ENCODE measurements around the gene MYL12A. TPM values are rescaled to one million over a fixed set of nuclear protein-coding genes. Genes with fewer than 3 reads are reported as not detected.

Gene MYL12A
- total RNA-seq, 1 experiment from 2014 or later, result 314 TPM

DNA sequence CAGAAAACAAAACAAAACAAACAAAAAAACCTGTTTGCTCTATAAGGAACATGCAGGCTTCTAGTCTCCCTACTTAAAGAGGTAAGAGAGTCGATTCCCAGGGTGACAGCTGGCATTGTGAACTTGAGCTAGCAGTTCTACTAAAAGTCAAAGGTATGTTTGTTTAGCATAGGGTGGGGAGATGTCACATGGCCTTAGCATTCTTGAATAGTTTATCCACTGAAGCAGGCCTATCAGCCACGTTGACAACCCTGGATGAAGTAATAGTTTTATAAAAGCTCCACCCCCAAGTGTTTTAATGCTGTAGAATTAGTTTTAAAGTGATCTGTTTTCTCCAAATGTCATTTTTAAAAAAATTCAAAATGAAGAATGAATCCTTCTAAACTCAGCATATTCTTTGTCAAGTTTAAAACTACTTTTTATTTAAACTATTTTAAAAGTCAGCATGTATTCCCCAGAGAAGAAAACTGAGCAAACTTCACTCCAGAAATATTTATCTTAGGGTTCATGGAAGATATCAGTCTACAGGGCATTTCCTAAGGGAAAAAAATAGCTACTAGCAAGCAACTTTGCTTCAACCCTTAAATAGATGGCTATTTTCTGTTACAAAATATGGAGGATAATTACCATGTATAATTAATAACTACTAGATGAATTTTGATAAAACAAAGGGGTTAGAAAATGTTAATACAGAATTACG, 29.5 kb upstream of the MYL12A start:
- Histone ChIP-seq H3K4me1 (ENCODE audit: control insufficient read depth in 1 of 2, insufficient read depth in 2 of 2, low read length in 2 of 2) (no peaks in the 10 kb centered on the region), H2AFZ (ENCODE audit: low read depth, low read length, poor library complexity, severe bottlenecking) (no peak overlapping the region), H3K9me3 (ENCODE audit: control insufficient read depth in 1 of 2, insufficient read depth in 1 of 2, low read depth in 1 of 2, low read length in 2 of 2) (no peaks in the 10 kb centered on the region), H3K4me2 (ENCODE audit: low read length) (no peak overlapping the region), H3K27me3 (ENCODE audit: insufficient read depth, low read length) (no peaks in the 10 kb centered on the region), H3K36me3 (ENCODE audit: control insufficient read depth in 1 of 2, insufficient read depth in 2 of 2, low read length in 2 of 2) (no peaks in the 10 kb centered on the region), H3K79me2 (ENCODE audit: insufficient read depth, low read length) (no peaks in the 10 kb centered on the region), H3K4me3 (replicated peaks in 1 of 2; ENCODE audit: low read depth in 1 of 2, low read length in 2 of 2) (no peak overlapping the region), H3K9ac (ENCODE audit: low read length) (no peak overlapping the region), H3K9me2 (ENCODE audit: insufficient read depth) (no peaks in the 10 kb centered on the region), H4K20me1 (ENCODE audit: insufficient read depth) (no peaks in the 10 kb centered on the region), H3K27ac (ENCODE audit: low read depth, low read length) (no peak overlapping the region)
- ChIA-PET RAD21 (ENCODE audit: low non-redundant PET in 1 of 2, low total read pairs in 2 of 2, uncharacterized antibody in 2 of 2, unreplicated experiment in 2 of 2) (no interaction called here), POLR2A (no interaction called here), CTCF (no interaction called here)
- intact Hi-C loops (cut with micrococcal nuclease), result no loop called here
- TF ChIP-seq JUND (IDR thresholded peaks at IDR 0.05), result no peak
- TF ChIP-seq EGR1 (IDR thresholded peaks at IDR 0.05; ENCODE audit: low read depth), result no peak
- no peak for TF ChIP-seq ZFX (IDR thresholded peaks at IDR 0.05)
- TF ChIP-seq, protein P1, sequence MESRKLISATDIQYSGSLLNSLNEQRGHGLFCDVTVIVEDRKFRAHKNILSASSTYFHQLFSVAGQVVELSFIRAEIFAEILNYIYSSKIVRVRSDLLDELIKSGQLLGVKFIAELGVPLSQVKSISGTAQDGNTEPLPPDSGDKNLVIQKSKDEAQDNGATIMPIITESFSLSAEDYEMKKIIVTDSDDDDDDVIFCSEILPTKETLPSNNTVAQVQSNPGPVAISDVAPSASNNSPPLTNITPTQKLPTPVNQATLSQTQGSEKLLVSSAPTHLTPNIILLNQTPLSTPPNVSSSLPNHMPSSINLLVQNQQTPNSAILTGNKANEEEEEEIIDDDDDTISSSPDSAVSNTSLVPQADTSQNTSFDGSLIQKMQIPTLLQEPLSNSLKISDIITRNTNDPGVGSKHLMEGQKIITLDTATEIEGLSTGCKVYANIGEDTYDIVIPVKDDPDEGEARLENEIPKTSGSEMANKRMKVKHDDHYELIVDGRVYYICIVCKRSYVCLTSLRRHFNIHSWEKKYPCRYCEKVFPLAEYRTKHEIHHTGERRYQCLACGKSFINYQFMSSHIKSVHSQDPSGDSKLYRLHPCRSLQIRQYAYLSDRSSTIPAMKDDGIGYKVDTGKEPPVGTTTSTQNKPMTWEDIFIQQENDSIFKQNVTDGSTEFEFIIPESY (IDR thresholded peaks at IDR 0.05; ENCODE audit: extremely low read depth, insufficient replicate concordance, low read length), result no peak
- no peak for TF ChIP-seq ZNF274 (IDR thresholded peaks at IDR 0.05; ENCODE audit: low read depth, low read length)
- no peak for TF ChIP-seq CEBPB (IDR thresholded peaks at IDR 0.05; ENCODE audit: low read depth)
- TF ChIP-seq, protein P2, sequence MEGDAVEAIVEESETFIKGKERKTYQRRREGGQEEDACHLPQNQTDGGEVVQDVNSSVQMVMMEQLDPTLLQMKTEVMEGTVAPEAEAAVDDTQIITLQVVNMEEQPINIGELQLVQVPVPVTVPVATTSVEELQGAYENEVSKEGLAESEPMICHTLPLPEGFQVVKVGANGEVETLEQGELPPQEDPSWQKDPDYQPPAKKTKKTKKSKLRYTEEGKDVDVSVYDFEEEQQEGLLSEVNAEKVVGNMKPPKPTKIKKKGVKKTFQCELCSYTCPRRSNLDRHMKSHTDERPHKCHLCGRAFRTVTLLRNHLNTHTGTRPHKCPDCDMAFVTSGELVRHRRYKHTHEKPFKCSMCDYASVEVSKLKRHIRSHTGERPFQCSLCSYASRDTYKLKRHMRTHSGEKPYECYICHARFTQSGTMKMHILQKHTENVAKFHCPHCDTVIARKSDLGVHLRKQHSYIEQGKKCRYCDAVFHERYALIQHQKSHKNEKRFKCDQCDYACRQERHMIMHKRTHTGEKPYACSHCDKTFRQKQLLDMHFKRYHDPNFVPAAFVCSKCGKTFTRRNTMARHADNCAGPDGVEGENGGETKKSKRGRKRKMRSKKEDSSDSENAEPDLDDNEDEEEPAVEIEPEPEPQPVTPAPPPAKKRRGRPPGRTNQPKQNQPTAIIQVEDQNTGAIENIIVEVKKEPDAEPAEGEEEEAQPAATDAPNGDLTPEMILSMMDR (IDR thresholded peaks at IDR 0.05 in 2 of 3, conservative IDR thresholded peaks at IDR 0.05 in 1 of 3; ENCODE audit: borderline replicate concordance in 1 of 3, insufficient read depth in 1 of 3, low read depth in 2 of 3, low read length in 2 of 3), result no peak
- no peak for TF ChIP-seq EZH2 (IDR thresholded peaks at IDR 0.05)
- TF ChIP-seq POLR2A (IDR thresholded peaks at IDR 0.05; ENCODE audit: borderline replicate concordance, extremely low read depth, insufficient read depth, insufficient read length), result no peak
- no peak for TF ChIP-seq YY1 (IDR thresholded peaks at IDR 0.05; ENCODE audit: extremely low read depth, insufficient replicate concordance, low read depth, low read length)
- TF ChIP-seq POLR2AphosphoS5 (IDR thresholded peaks at IDR 0.05; ENCODE audit: low read depth, low read length), result no peak
- TF ChIP-seq SP1 (IDR thresholded peaks at IDR 0.05; ENCODE audit: low read depth), result no peak
- no peak for TF ChIP-seq RAD21 (IDR thresholded peaks at IDR 0.05; ENCODE audit: low read depth)
- TF ChIP-seq FOSL1 (IDR thresholded peaks at IDR 0.05; ENCODE audit: low read depth), result no peak
- DNase-seq (ENCODE audit: low read depth, low spot score) (no peak), ATAC-seq (no peak)
- BruUV-seq (replicated peaks), result no TSS peak

Measured in HCT116 (cell line).